ENCODE data around the gene PAK2. TPM values are rescaled to one million over a fixed set of nuclear protein-coding genes. Genes with fewer than 3 reads are reported as not detected.
A peak's percentile ranks its signal among the peaks of the same experiment; 100 is the strongest.

The PAK2 gene
- total RNA-seq (2021) (47.3 to 50.7 TPM (median 50.0 TPM) in 3 replicates), Bru-seq, nascent RNA (percentile 82 among the genes with signal in this experiment)
- long read RNA-seq, experiment 1, full-length matches to known transcripts: 144 of 215 reads
- long read RNA-seq, experiment 1, partial matches to known transcripts: 49 of 215 reads
- long read RNA-seq, experiment 1, other reads (novel, unspliced or antisense): 22 of 215 reads
- long read RNA-seq, experiment 2, full-length matches to known transcripts: 18 of 79 reads
- long read RNA-seq, experiment 2, partial matches to known transcripts: 23 of 79 reads
- long read RNA-seq, experiment 2, other reads (novel, unspliced or antisense): 38 of 79 reads
- long read RNA-seq, experiment 3, partial matches to known transcripts: 6 of 16 reads
- long read RNA-seq, experiment 3, other reads (novel, unspliced or antisense): 10 of 16 reads

DNA sequence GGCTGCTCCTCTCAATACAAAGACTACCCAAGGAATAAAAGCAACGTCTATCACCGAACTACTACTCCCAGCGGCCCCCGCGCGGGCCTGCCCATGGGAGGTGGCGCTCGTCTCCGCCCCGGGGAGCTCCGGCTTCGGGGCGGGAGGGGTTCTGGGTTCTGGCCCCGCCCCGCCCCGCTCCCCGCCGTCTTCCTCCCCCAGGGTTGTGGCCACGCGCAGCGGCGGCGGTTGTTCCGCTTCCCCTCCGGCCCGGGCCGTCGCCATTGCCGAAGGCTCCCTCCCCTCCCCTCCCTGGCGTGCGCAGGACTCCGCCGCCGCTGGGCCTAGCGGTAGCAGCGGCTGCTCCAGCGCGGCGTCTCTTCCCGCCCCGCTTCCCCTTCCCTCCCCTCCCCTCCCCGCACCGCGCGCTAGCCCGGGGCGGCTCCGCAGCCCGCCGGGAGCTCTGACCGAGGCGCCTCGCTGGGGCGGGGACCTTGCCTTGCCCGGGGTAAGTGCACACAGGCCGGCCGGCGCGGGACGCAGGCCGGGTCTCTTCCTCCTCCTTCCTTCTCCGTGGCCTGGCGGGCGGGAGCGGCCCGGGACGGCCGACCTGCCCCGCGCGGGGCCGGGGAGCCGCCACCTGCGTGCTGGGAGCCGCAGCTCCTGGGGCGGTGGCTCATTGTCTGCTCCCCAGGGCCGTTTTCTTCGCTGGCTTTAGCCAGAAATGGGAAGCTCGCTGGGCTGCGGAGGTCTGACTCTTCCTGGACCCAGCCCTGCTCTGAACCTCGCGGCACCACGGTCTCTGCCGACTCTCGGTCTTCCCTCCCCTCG is at the start of gene PAK2:
TSS of gene PAK2 (plus strand) at position 187 of the 810 bp plus-strand sequence. CDS start 42,790 bp downstream, outside the sequence.
- peak; percentile 93 for ATAC-seq
- Mint-ChIP-seq H3K27me3 (ENCODE audit: low read depth) (no peaks in the 10 kb centered on the region), H3K4me3 (peak within 1 kb of the TSS; percentile 100), H3K9me3 (peaks cover 6% of the 10 kb centered on the region), H3K36me3 (peaks cover 2% of the 10 kb centered on the region; the same call in 1 of the 2 replicates), H3K27ac (peak within 1 kb of the TSS; percentile 100), H3K4me1 (peaks cover 28% of the 10 kb centered on the region)
- CTCF ChIA-PET: interaction anchor here (0.6 to 1.9 kb wide), 8 partner anchors 26 to 217 kb away, joined by 3 to 10 read pairs (median 4); partner anchors contain the start of gene NCBP2
- peak; percentile 90 for DNase-seq (ENCODE audit: low spot score)
- POLR2A ChIA-PET: interaction anchor here (0.5 to 1.8 kb wide), 9 partner anchors 18 to 171 kb away, joined by 3 to 10 read pairs (median 4); partner anchors contain the start of genes FBXO45, SENP5 and WDR53
- no peak for TF ChIP-seq ATF3 (CRISPR knock-in tag; conservative IDR thresholded peaks at IDR 0.05)
- TF ChIP-seq ZNF423 (CRISPR knock-in tag; IDR thresholded peaks at IDR 0.05): no peak
- TF ChIP-seq, protein P1, sequence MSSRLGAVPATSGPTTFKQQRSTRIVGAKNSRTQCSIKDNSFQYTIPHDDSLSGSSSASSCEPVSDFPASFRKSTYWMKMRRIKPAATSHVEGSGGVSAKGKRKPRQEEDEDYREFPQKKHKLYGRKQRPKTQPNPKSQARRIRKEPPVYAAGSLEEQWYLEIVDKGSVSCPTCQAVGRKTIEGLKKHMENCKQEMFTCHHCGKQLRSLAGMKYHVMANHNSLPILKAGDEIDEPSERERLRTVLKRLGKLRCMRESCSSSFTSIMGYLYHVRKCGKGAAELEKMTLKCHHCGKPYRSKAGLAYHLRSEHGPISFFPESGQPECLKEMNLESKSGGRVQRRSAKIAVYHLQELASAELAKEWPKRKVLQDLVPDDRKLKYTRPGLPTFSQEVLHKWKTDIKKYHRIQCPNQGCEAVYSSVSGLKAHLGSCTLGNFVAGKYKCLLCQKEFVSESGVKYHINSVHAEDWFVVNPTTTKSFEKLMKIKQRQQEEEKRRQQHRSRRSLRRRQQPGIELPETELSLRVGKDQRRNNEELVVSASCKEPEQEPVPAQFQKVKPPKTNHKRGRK (CRISPR knock-in tag; IDR thresholded peaks at IDR 0.05; ENCODE audit: borderline replicate concordance): no peak
- no peak for TF ChIP-seq KAT7 (CRISPR knock-in tag; IDR thresholded peaks at IDR 0.05; ENCODE audit: borderline replicate concordance)
- TF ChIP-seq ZNF281 (CRISPR knock-in tag; IDR thresholded peaks at IDR 0.05): no peak
- TF ChIP-seq TCF7 (CRISPR knock-in tag; IDR thresholded peaks at IDR 0.05; ENCODE audit: low read depth): no peak
- no peak for TF ChIP-seq CTCF (IDR thresholded peaks at IDR 0.05)
- TF ChIP-seq MYBL2 (CRISPR knock-in tag; IDR thresholded peaks at IDR 0.05): 0 out of 2 replicates have a peak, but pooled peaks have one; percentile 27
- TF ChIP-seq ESRRA (CRISPR knock-in tag; IDR thresholded peaks at IDR 0.05; ENCODE audit: borderline replicate concordance): no peak
- TF ChIP-seq ZNF232 (CRISPR knock-in tag; IDR thresholded peaks at IDR 0.05): 0 out of 2 replicates have a peak, but pooled peaks have one; percentile 44
- no peak for TF ChIP-seq TEAD4 (CRISPR knock-in tag; IDR thresholded peaks at IDR 0.05)
- TF ChIP-seq IRF2 (CRISPR knock-in tag; IDR thresholded peaks at IDR 0.05; ENCODE audit: borderline replicate concordance, low read depth): no peak
- TF ChIP-seq ZNF219 (CRISPR knock-in tag; IDR thresholded peaks at IDR 0.05; ENCODE audit: borderline replicate concordance): no peak
- no peak for TF ChIP-seq MLX (CRISPR knock-in tag; IDR thresholded peaks at IDR 0.05)
- TF ChIP-seq ZNF138 (CRISPR knock-in tag; conservative IDR thresholded peaks at IDR 0.05): no peak
- TF ChIP-seq, protein P2, sequence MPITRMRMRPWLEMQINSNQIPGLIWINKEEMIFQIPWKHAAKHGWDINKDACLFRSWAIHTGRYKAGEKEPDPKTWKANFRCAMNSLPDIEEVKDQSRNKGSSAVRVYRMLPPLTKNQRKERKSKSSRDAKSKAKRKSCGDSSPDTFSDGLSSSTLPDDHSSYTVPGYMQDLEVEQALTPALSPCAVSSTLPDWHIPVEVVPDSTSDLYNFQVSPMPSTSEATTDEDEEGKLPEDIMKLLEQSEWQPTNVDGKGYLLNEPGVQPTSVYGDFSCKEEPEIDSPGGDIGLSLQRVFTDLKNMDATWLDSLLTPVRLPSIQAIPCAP (CRISPR knock-in tag; IDR thresholded peaks at IDR 0.05): no peak
- no peak for TF ChIP-seq RORB (CRISPR knock-in tag; IDR thresholded peaks at IDR 0.05)
- TF ChIP-seq NR3C1 (CRISPR knock-in tag; conservative IDR thresholded peaks at IDR 0.05; ENCODE audit: low read depth): no peak
- no peak for TF ChIP-seq CDX4 (CRISPR knock-in tag; IDR thresholded peaks at IDR 0.05; ENCODE audit: borderline replicate concordance)
- 0 out of 2 replicates have a peak, but pooled peaks have one; percentile 16 for TF ChIP-seq FOXK1 (CRISPR knock-in tag; IDR thresholded peaks at IDR 0.05)
- no peak for TF ChIP-seq ZNF425 (CRISPR knock-in tag; conservative IDR thresholded peaks at IDR 0.05)
- TF ChIP-seq OVOL2 (CRISPR knock-in tag; IDR thresholded peaks at IDR 0.05; ENCODE audit: borderline replicate concordance): no peak
- TF ChIP-seq JUN (CRISPR knock-in tag; IDR thresholded peaks at IDR 0.05): no peak
- TF ChIP-seq SP1 (CRISPR knock-in tag; conservative IDR thresholded peaks at IDR 0.05): peak; percentile 65

Measured in WTC11 (cell line).